Measurements from ENCODE around the gene HSP90AB1.

Gene HSP90AB1

DNA sequence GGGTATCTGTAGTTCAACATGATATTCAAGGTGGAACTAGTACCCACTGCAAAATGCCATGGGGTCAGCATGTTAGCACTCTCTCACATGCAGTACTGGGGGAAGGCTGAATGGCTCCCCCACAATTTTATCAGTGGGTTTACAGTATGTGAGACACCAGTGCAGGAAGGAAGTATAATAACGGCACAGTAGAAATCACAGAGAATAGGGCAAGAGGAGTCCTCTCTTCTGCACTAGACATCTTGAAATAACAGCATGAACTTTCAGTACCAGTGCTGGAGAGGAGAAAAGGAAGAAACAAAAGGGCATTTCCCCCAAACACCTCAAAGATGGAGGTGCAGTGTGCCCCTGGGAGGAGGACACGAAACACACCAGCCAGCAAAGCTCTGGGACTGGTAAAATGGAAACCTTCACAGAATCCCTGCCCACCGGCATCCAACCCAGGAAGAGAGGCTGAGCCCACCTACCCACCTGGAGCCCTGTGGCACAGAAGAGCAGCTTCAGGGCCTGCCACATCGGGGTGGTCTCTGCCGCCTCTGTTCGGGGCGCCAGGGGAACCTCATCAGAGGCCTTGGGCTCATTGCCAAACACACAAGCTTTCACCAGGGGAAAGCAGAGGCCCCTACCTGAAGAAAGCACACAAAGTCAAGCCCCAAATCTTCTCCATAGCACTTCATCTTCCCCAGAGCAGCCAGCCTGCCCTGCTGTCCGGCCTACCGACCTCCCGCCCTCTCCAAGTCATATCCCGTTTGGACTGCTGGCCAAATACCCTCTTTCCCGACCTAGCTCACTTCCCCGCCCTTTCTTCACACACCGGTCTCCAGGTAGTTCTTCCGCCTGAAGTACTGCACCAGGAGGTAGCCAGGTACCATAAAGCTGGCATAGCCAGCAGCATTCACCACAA is 9.2 kb downstream of the HSP90AB1 start:
- DNase-seq, result no peak

DNA sequence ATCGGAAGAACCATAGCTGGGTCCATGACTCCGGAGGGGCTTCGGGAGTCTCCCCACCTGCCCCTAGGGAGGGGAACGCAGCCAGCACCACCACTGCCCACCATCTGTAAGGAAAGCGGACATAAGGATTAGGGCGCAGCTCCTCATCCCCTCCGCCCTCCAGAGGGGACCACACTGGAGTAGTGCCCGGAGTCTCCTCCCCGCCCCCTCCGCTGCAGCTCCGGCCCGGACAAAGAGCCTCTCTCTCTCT is 9.8 kb downstream of the HSP90AB1 start:
- no peak for DNase-seq

- peak; percentile 21 for DNase-seq
Observed at GRCh38 chr6:44257025-44257752, 10.3 kb downstream of the HSP90AB1 start, which contains the start of gene SLC35B2. SLC35B2 (minus strand) TSS chr6:44257528; CDS start chr6:44257410, 118 bp downstream.

GRCh38 chr6:44257753-44258324 is 10.9 kb downstream of the HSP90AB1 start:
- no peak for DNase-seq

DNA sequence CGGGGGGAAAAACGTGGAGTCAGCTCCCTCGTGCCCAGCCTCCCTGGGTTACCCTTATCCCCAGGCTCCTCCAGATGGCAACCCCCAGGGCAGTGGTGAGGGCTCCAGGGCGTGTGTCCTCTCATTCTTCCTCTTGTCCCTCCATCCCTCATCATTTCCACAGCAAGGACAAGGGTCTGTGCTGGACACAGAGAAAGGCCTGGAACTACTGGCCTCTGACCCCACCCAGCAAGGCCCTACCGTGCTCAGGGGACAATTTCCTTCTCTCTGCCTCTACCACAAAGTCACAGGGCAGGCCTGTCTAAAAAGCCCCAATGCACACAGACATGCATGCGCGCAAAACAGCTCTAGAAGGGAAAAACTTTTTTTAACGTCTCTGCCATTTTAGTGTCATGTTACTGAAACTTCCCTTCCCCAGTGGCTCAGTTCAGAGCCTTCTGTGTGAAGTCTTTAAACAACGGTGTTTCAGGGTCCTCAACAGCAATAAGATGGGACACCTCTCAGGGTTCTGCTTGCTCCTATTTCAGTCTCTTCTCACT is 11.5 kb downstream of the HSP90AB1 start:
- no peak for DNase-seq

GRCh38 chr6:44258921-44259320 is 12.0 kb downstream of the HSP90AB1 start:
- DNase-seq, result no peak

DNA sequence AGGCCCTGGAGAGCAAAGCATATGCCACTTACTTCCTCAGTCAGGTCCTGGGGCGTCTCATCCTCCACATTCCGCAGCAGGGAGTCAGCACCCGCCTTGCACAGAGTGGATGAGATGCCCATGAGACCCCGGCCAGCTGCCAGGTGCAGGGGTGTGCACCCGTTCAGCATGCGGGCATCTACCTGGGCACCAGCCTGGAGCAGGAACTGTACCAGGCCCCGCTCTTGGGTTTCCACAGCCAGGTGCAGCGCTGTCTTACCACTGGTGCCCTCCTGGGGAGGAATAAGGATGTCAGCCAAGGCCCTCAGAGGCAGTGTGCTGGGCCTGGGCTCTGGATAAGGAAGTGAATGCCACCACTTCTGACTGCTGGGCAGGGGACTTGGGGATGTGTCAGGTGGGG is 13.1 kb downstream of the HSP90AB1 start:
- no peak for DNase-seq

GRCh38 chr6:44260451-44261297 is 13.8 kb downstream of the HSP90AB1 start:
- no peak for DNase-seq

- DNase-seq, result no peak
Observed at GRCh38 chr6:44261581-44261980, 14.7 kb downstream of the HSP90AB1 start.

GRCh38 chr6:44262467-44263353 is 15.8 kb downstream of the HSP90AB1 start:
- no peak for DNase-seq

- no peak for DNase-seq
Observed at GRCh38 chr6:44263354-44264100, 16.6 kb downstream of the HSP90AB1 start.

- peak; percentile 76 for DNase-seq
Observed at GRCh38 chr6:44264154-44265006, 17.5 kb downstream of the HSP90AB1 start.

DNA sequence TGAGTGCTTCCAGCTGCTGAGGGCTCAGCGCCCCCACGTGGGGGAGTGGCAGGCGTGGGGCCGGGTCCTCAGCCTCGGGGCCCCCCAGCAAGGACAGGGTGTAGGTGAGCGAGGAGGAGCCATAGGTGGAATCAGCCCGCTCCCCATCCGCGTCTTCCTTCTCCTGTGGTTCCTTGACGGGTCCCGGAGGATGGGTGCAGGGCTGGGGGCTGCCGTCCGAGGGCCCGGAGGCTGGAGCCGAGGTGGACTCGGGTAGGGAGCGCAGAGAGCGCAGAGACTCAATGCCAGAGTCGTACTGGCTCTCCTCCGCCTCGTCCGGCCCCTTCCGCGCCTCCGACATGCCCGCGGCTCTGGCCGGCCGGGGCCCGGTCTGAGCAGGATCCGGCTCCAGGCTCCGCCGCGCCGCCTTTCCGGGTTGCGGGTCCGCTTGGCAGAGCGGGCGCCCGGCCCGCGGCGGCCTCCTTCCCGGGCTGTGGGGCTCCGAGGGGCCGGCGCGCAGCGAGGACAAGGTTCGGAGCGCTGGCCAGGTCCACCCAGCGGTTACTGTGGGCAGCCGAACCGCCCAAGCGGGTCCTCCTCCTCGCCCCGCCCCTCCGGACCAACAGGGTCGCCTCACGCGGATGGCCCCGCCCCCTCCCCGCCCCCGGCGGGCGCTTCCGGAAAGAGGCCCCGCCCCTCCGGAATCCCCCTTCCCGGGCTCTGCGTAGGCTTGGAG is 18.3 kb downstream of the HSP90AB1 start, which contains the start of gene NFKBIE:
Gene NFKBIE (minus strand): TSS at position 545 of the 715 bp plus-strand sequence. CDS start 205 bp downstream, at position 340.
- peak; percentile 68 for DNase-seq

- no peak for DNase-seq
Observed at GRCh38 chr6:44265722-44266233, 18.9 kb downstream of the HSP90AB1 start.

- DNase-seq, result no peak
Observed at GRCh38 chr6:44266347-44266746, 19.4 kb downstream of the HSP90AB1 start.

DNA sequence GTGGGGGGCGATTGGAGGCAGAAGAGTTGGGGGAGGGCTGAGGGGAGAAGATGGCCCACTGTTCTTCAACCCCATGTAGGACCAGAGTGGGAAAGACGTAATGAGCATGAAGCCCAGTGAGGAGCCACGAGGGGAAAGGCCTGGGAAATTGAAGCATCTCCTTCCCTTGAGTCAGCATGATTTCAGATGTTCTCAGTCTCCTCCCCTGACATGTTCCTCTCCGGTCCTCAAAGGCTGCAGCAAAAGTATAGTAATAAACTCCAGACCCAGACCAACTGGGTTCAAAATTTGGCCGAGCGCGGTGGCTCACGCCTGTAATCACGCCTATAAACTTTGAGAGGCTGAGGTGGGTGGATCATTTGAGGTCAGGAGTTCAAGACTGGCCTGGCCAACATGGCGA is 20.4 kb downstream of the HSP90AB1 start:
- DNase-seq, result no peak

DNA sequence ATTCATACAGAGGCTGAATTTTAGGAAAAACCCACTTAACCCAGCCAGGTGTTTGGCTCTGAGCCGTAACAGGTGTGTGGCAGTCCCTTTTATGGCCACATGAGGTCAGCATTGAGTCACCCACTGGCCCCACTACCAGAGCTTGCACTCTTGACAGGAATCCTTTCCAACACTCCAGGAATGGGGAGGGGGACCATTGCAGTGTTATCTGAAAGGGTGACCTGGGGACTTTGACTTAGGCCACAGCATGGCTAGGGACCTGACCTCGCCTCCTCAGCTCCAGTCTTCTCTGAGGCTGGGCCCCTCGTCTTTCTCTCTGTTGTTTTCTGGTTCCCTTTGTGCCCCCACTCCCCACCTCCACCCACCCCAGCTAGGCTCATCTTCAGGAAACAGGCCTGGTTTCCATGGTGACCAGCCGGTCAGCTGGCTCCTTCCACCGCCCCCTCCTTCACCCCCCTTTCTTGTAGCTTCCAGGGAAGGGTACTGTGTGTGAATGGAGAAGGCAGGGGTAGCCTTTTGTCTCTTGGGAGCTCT is 21.3 kb downstream of the HSP90AB1 start:
- DNase-seq, result peak; percentile 23

DNA sequence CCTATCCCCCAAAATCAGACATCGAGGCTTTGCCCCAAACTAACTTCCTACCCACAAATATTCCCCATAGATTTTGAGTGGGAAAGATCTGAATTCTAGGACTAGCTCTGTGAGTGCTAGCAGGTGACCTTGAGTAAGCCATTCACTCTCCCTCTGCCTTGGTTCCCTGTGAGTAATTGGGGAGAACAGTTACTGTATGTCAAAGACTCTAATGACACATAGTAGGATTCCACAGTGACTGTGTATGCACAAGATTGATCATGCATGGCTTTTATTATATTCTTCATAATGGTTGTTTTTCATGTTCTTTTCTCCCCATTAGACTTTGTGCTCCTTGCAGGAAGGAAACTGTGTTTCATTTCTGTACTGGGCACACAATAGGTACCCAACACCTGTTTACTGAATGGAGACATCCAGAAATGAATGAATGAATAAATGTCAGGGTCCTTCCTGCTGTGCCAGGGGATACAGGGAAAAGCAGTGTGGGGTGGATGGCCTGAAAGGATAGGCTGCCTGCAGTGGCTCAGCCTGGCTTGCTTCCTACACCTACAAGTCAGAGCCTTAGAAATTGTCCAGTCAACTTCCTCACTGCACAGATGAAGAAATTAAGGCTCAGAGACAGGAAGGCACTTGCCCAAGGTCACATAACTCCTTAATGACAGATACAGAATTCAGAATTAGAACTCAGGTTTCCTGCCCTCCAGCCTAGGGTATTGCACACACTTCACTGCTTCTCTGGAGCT is 22.4 kb downstream of the HSP90AB1 start:
- no peak for DNase-seq
